Subcutaneous adipose tissue (tissue), 4 donors: ENCODE measurements around the gene GABRD. TPM values are rescaled to one million over a fixed set of nuclear protein-coding genes. Genes with fewer than 3 reads are reported as not detected.

ENCODE experiments used
- total RNA-seq, 4 donors: library from RNA; depleted of rRNA; stranded (reverse); fragments of >200 nt; gene quantifications; one replicate each; pipeline ENCODE4 v1.1.0, GENCODE V29; 2016
- TF ChIP-seq, protein P1 (sequence below): fragments of 450-650 bp; IDR thresholded peaks from one replicate; pipeline ENCODE4 v1.5.1; 2016; ENCODE audit warnings: low read depth, mild to moderate bottlenecking, control low read depth, antibody characterized with exemption, moderate library complexity

GABRD gene
- total RNA-seq, 4 donors from 2014 or later = 1.3 TPM; not detected in 3

DNA sequence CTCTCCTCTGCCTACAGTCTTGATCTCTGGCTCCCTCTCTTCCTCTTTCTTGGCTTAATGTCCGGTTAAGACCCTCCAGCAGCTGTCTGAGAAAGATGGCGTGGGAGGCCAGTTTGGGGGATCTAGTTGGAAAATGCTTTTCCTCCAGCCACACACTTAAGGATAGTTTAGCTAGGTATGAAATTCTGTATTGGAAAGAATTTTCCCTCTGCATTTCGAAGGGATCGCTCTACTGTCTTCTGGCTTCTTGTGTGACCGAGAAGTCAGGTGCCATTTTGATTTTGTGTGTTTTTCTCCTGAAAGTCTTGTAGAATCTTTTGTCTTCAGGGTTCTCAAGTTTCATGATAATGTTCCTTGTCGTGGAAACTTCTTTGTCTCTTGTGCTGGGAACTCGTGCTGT lies 59.0 kb downstream of the GABRD start:
- TF ChIP-seq, protein P1, sequence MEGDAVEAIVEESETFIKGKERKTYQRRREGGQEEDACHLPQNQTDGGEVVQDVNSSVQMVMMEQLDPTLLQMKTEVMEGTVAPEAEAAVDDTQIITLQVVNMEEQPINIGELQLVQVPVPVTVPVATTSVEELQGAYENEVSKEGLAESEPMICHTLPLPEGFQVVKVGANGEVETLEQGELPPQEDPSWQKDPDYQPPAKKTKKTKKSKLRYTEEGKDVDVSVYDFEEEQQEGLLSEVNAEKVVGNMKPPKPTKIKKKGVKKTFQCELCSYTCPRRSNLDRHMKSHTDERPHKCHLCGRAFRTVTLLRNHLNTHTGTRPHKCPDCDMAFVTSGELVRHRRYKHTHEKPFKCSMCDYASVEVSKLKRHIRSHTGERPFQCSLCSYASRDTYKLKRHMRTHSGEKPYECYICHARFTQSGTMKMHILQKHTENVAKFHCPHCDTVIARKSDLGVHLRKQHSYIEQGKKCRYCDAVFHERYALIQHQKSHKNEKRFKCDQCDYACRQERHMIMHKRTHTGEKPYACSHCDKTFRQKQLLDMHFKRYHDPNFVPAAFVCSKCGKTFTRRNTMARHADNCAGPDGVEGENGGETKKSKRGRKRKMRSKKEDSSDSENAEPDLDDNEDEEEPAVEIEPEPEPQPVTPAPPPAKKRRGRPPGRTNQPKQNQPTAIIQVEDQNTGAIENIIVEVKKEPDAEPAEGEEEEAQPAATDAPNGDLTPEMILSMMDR = no peak

DNA sequence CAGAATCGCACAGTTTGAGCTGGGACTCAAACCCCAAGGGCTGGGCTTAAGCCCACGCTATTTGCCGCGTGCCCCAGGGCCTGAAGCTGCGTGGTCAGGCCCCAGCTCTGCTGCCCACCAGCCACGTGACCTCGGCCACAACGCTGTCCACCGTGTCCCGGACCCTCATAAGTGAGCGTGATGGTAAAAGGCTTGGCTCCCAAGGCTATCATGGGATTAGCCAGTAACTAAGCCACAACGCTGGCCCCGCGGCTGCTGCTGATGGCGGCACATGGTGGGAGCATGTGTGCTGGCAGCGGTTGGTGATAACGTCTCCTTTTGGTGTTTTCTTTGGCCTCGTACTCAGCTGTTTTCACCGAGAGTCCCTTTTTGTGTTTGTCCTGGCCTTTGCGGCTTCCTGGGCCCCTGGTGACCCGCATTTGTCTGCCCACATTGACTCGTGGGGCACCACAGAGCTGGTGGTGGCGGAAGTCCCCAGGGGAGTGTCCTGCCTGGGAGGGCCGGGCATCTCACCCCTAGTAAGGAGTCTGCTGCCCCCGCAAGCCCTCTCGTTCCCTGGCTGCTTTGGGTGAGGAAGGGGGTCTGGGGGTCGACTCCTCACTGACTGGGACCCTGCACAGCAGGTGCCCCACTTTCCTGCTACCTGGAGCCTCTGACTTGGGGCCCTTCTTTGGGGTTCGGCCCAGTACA lies 60.4 kb downstream of the GABRD start:
- TF ChIP-seq, protein P1 = no peak

DNA sequence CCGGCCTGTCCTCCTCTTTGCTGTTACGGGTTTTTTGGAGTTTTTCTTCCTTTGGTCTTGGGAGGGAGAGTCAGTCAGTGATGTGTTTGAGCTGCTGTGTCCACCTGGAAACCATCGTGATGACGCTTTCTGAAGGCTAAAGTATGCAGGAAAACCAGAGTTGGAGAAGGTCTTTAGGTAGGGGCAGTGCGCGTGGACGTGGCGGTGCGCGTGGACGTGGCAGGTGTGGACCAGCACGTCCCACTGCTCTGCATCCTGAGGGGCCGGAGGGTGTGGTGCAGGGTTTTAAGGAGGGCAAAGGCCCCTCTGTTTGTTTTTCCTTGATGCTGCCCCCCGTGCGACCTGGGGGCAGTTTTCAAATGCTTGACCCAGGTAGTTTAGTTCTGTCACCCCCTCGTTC lies 61.0 kb downstream of the GABRD start:
- TF ChIP-seq, protein P1 = no peak

Other genes with a start within 250 kb of the GABRD start
- 100 to 1,000 TPM in 3 of 4 donors, 10 to 100 TPM in 1; 98.8 to 147 (median 111) TPM for gene NADK, start 240.9 kb upstream of the GABRD start, total RNA-seq
- gene GNB1, start 128.3 kb upstream of the GABRD start, total RNA-seq = 100 to 1,000 TPM; 157 to 173 (median 164) TPM
- gene CALML6, start 104.1 kb upstream of the GABRD start, total RNA-seq = 1 to 10 TPM in 1 of 4 donors, not detected in 3; 1.3 TPM
- 1 to 10 TPM in 3 of 4 donors, not detected in 1; 1.3 to 9.8 (median 1.7) TPM for gene TMEM52, start 100.1 kb upstream of the GABRD start, total RNA-seq
- gene CFAP74, start 15.6 kb upstream of the GABRD start, total RNA-seq = under 1 TPM in 1 of 4 donors, not detected in 3; 0.16 TPM
- 1 to 10 TPM in 2 of 4 donors, under 1 TPM in 1, not detected in 1; 0.49 to 1.9 (median 1.1) TPM for gene PRKCZ, start 31.1 kb downstream of the GABRD start, total RNA-seq
- 10 to 100 TPM; 15.8 to 41.1 (median 34.1) TPM for gene FAAP20, start 175.4 kb downstream of the GABRD start, total RNA-seq
- 10 to 100 TPM; 24.3 to 67.6 (median 27.8) TPM for gene SKI, start 209.0 kb downstream of the GABRD start, total RNA-seq